Vagina (tissue), 2 donors: ENCODE results near the gene BAHD1.

Source experiments
- CTCF ChIP-seq, 3 experiments: fragments of 450-650 bp in 2 of 3; fragments of 200-600 bp in 1 of 3; sonication (generic) in 1 of 3; IDR thresholded peaks; one replicate each; pipeline ENCODE4 v1.5.1; 2017 to 2019; ENCODE audit warnings: antibody characterized with exemption in 3 of 3, mild to moderate bottlenecking in 2 of 3, moderate library complexity in 2 of 3
- POLR2A ChIP-seq, 2 donors: fragments of 450-650 bp; IDR thresholded peaks; one replicate each; pipeline ENCODE4 v1.6.1; 2017; ENCODE audit warnings: antibody characterized with exemption in 2 of 2, mild to moderate bottlenecking in 2 of 2, moderate library complexity in 2 of 2

DNA sequence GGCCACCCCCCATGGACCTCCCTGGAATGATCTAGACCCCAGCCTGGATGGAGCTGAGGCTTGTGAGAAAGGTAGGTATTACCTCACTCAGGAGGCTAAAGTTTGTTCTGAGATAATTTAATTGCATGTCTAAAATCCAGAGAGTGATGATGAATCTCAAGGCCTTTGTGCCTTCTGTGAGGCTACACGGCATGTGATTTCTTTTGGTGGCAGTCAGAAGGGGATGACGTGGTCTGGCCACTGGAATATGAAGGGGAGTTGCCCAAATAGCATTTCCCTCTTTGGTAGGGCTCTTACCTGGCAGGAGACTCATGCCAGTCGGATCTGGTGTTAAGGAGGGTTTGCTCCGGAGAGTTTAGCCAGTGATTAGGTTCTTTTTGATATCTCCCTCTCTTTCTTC is 2.5 kb downstream of the BAHD1 start:
- no peak for TF ChIP-seq POLR2A (IDR thresholded peaks at IDR 0.05)
- TF ChIP-seq CTCF (IDR thresholded peaks at IDR 0.05): no peak
